GM10266 (cell line): ENCODE results near the gene MAN1B1.

ENCODE experiments used
- DNase-seq: peaks from one replicate; pipeline ENCODE4 v3.0.0; 2012; ENCODE audit errors: extremely low spot score
- CTCF ChIP-seq: IDR thresholded peaks from 2 replicates; pipeline ENCODE4 v1.5.1; 2012; ENCODE audit warnings: mild to moderate bottlenecking, low read depth; ENCODE audit not compliant: control insufficient read depth, insufficient read depth; ENCODE audit errors: missing control alignments

The MAN1B1 gene

GRCh38 chr9:137136261-137136880 is 49.6 kb downstream of the MAN1B1 start:
- TF ChIP-seq CTCF, result no peak
- DNase-seq, result no peak

GRCh38 chr9:137136881-137137607 is 50.3 kb downstream of the MAN1B1 start:
- no peak for DNase-seq
- TF ChIP-seq CTCF, result no peak

GRCh38 chr9:137138058-137138721 is 51.4 kb downstream of the MAN1B1 start:
- DNase-seq, result no peak
- no peak for TF ChIP-seq CTCF

GRCh38 chr9:137138722-137139467 is 52.1 kb downstream of the MAN1B1 start, which contains the start of gene GRIN1:
Gene GRIN1 (plus strand): TSS chr9:137139154. CDS start chr9:137139487, 333 bp downstream.
- peak; percentile 64 for DNase-seq
- TF ChIP-seq CTCF, result no peak

- DNase-seq, result no peak
- TF ChIP-seq CTCF, result no peak
Measured at GRCh38 chr9:137139468-137140150, 52.8 kb downstream of the MAN1B1 start.

GRCh38 chr9:137140151-137141012 is 53.6 kb downstream of the MAN1B1 start:
- DNase-seq, result no peak
- TF ChIP-seq CTCF, result no peak
